Common myeloid progenitor, CD34-positive (primary cell): ENCODE data around the gene TRIM36.

Source experiments
- CTCF ChIA-PET: fragments of 350-600 bp; sonication (Branson Sonifier 250); formaldehyde crosslinking; loops from one replicate; lab custom pipeline; 2021; ENCODE audit warnings: antibody characterized with exemption; lab: Charles Lee
- POLR2A ChIA-PET: fragments of 350-600 bp; sonication (Branson Sonifier 250); formaldehyde crosslinking; loops from one replicate; lab custom pipeline; 2021; ENCODE audit warnings: antibody characterized with exemption; lab: Charles Lee
- DNase-seq, 3 donors: peaks; one replicate each; pipeline versions ENCODE4 v3.0.0 to v3.0.0-alpha.2; 2013
- H3K27ac ChIP-seq, 2 experiments: 1 replicate in 1 of 2; 2 replicates in 1 of 2; pipeline ENCODE4 v1.7.0; 2013; ENCODE audit warnings: inconsistent platforms in 2 of 2, low read length in 2 of 2, mild to moderate bottlenecking in 2 of 2, low read depth in 1 of 2, moderate library complexity in 1 of 2; ENCODE audit not compliant: severe bottlenecking in 2 of 2, insufficient read depth in 1 of 2, poor library complexity in 1 of 2
- H3K27me3 ChIP-seq, 5 experiments: replicated peaks in 2 of 5; 1 replicate in 3 of 5; 2 replicates in 2 of 5; pipeline versions ENCODE4 v1.6.1 to v1.7.0; 2013; ENCODE audit warnings: low read length in 4 of 5, mild to moderate bottlenecking in 2 of 5, moderate library complexity in 2 of 5, inconsistent platforms in 1 of 5; ENCODE audit not compliant: insufficient read depth in 5 of 5, control insufficient read depth in 4 of 5
- H3K36me3 ChIP-seq, 4 experiments: 1 replicate in 2 of 4; 2 replicates in 2 of 4; pipeline versions ENCODE4 v1.6.1 to v1.7.0; 2013; ENCODE audit warnings: low read length in 3 of 4, control low read depth in 1 of 4, mild to moderate bottlenecking in 1 of 4; ENCODE audit not compliant: control insufficient read depth in 4 of 4, insufficient read depth in 4 of 4
- H3K4me1 ChIP-seq, 4 experiments: 1 replicate in 3 of 4; 2 replicates in 1 of 4; pipeline versions ENCODE4 v1.6.1 to v1.7.1; 2013; ENCODE audit warnings: low read length in 3 of 4, mild to moderate bottlenecking in 3 of 4, control low read depth in 1 of 4, inconsistent platforms in 1 of 4, moderate library complexity in 1 of 4; ENCODE audit not compliant: control insufficient read depth in 4 of 4, insufficient read depth in 4 of 4; ENCODE audit errors: control extremely low read depth in 1 of 4
- H3K4me3 ChIP-seq, 7 experiments: 1 replicate in 4 of 7; 2 replicates in 3 of 7; pipeline versions ENCODE4 v1.5.1 to v1.7.0; 2013; ENCODE audit warnings: mild to moderate bottlenecking in 7 of 7, low read length in 6 of 7, moderate library complexity in 6 of 7, inconsistent platforms in 2 of 7, low read depth in 2 of 7, control low read depth in 1 of 7; ENCODE audit not compliant: insufficient read depth in 4 of 7, control insufficient read depth in 1 of 7; ENCODE audit errors: extremely low read depth in 1 of 7
- H3K9me3 ChIP-seq, 5 experiments: 1 replicate in 4 of 5; 2 replicates in 1 of 5; pipeline versions ENCODE4 v1.6.1 to v1.7.1; 2013; ENCODE audit warnings: low read length in 4 of 5, mild to moderate bottlenecking in 2 of 5, inconsistent platforms in 1 of 5, low read depth in 1 of 5, moderate library complexity in 1 of 5; ENCODE audit not compliant: control insufficient read depth in 4 of 5, insufficient read depth in 2 of 5; ENCODE audit errors: control extremely low read depth in 1 of 5
- WGBS: methylation state at CpG from one replicate; pipeline ENCODE4 v1.1.5; 2013; ENCODE audit not compliant: insufficient coverage; 5-methylcytosine and 5-hydroxymethylcytosine counted together

TRIM36 gene

GRCh38 chr5:115181757-115182156 is 12.0 kb upstream of the TRIM36 start:
- peak in 1 of 3 donors; percentile 42 for DNase-seq
- ChIA-PET CTCF (interaction anchor here (1.3 kb wide), 1 partner anchor 12 kb away, joined by 3 read pairs; the partner anchor contains the start of gene TRIM36), POLR2A (no interaction called here)
- Histone ChIP-seq H3K9me3 (peaks cover 0 to 6% (median 1%) of the 10 kb centered on the region in 5 experiments), H3K36me3 (no peaks in the 10 kb centered on the region), H3K4me3 (no peak overlapping the region), H3K27me3 (peaks cover 25 to 82% (median 59%) of the 10 kb centered on the region in 5 experiments), H3K4me1 (peaks cover 0 to 16% (median 14%) of the 10 kb centered on the region in 4 experiments), H3K27ac (no peak overlapping the region)

- Histone ChIP-seq H3K27me3 (peaks cover 27 to 76% (median 59%) of the 10 kb centered on the region in 5 experiments), H3K27ac (no peak overlapping the region), H3K4me1 (peaks cover 0 to 16% (median 14%) of the 10 kb centered on the region in 4 experiments), H3K36me3 (no peaks in the 10 kb centered on the region), H3K9me3 (peaks cover 0 to 6% (median 0%) of the 10 kb centered on the region in 5 experiments), H3K4me3 (peak overlapping the region in 6 of 7 experiments; percentile 46 to 63 (median 60))
- ChIA-PET CTCF (no interaction called here), POLR2A (interaction anchor here (1.0 kb wide), 1 partner anchor 11 kb away, joined by 3 read pairs; the partner anchor contains the start of gene TRIM36)
- 0% methylated on average over 42 of the region's 54 CpGs for WGBS
- peak; percentile 22 to 62 (median 53) for DNase-seq
These were observed 10.5 kb upstream of the TRIM36 start for GRCh38 chr5:115180165-115180709.

- 4% methylated on average over 45 of the region's 56 CpGs for WGBS
- peaks cover 27 to 79% (median 59%) of the 10 kb centered on the region in 5 experiments for H3K27me3 ChIP-seq
- ChIA-PET POLR2A (interaction anchor here (1.0 kb wide), 1 partner anchor 10 kb away, joined by 3 read pairs; the partner anchor contains the start of gene TRIM36), CTCF (interaction anchor here (1.1 kb wide), 1 partner anchor 9 kb away, joined by 3 read pairs; no protein-coding TSS in a partner anchor)
- H3K36me3 ChIP-seq: no peaks in the 10 kb centered on the region
- H3K4me1 ChIP-seq: peaks cover 0 to 16% (median 14%) of the 10 kb centered on the region in 4 experiments
- peaks cover 0 to 6% (median 0%) of the 10 kb centered on the region in 5 experiments for H3K9me3 ChIP-seq
- DNase-seq: peak in 1 of 3 donors; percentile 17
- no peak overlapping the region for H3K27ac ChIP-seq
- H3K4me3 ChIP-seq: peak overlapping the region in 6 of 7 experiments; percentile 46 to 63 (median 60)
These were observed 9.9 kb upstream of the TRIM36 start for GRCh38 chr5:115179394-115180164.

GRCh38 chr5:115179030-115179393 is 9.3 kb upstream of the TRIM36 start:
- H3K36me3 ChIP-seq: no peaks in the 10 kb centered on the region
- WGBS: 30% methylated on average over 14 of the region's 30 CpGs
- ChIA-PET POLR2A (interaction anchor here (1.0 kb wide), 1 partner anchor 10 kb away, joined by 3 read pairs; the partner anchor contains the start of gene TRIM36), CTCF (interaction anchor here (0.5 to 1.1 kb wide), 2 partner anchors 9 to 815 kb away, joined by 3 read pairs; no protein-coding TSS in a partner anchor)
- H3K27me3 ChIP-seq: peaks cover 28 to 79% (median 59%) of the 10 kb centered on the region in 5 experiments
- peak in 1 of 3 donors; percentile 21 for DNase-seq
- no peak overlapping the region for H3K27ac ChIP-seq
- H3K9me3 ChIP-seq: peaks cover 0 to 6% (median 0%) of the 10 kb centered on the region in 5 experiments
- H3K4me1 ChIP-seq: peaks cover 0 to 16% (median 14%) of the 10 kb centered on the region in 4 experiments
- H3K4me3 ChIP-seq: peak overlapping the region in 2 of 7 experiments; percentile 58 to 61

GRCh38 chr5:115170929-115171510 is 1.3 kb upstream of the TRIM36 start:
- POLR2A ChIA-PET: no interaction called here
- CTCF ChIA-PET: interaction anchor here (1.2 to 1.7 kb wide), 3 partner anchors 16 to 74 kb away, joined by 3 to 4 read pairs (median 3); no protein-coding TSS in a partner anchor

GRCh38 chr5:115170134-115170928 is 623 bp upstream of the TRIM36 start:
- POLR2A ChIA-PET: interaction anchor here (1.5 kb wide), 1 partner anchor 9 kb away, joined by 3 read pairs; no protein-coding TSS in a partner anchor
- Histone ChIP-seq H3K4me1 (peaks cover 6 to 25% (median 22%) of the 10 kb centered on the region in 4 experiments), H3K27me3 (peaks cover 17 to 96% (median 35%) of the 10 kb centered on the region in 5 experiments), H3K27ac (no peak overlapping the region), H3K9me3 (peaks cover 0 to 26% (median 19%) of the 10 kb centered on the region in 5 experiments), H3K36me3 (no peaks in the 10 kb centered on the region), H3K4me3 (peak overlapping the region in 6 of 7 experiments; percentile 38 to 78 (median 64))
- DNase-seq: peak in 2 of 3 donors; percentile 38 to 53
- CTCF ChIA-PET: interaction anchor here (1.0 to 1.7 kb wide), 4 partner anchors 12 to 75 kb away, joined by 3 to 4 read pairs (median 3); no protein-coding TSS in a partner anchor
- WGBS: 0% methylated on average over 55 of the region's 69 CpGs

More at GRCh38 chr5:115170929-115171510, 1.3 kb upstream of the TRIM36 start:
- 10% methylated on average over 10 of the region's 16 CpGs for WGBS
- Histone ChIP-seq H3K36me3 (no peaks in the 10 kb centered on the region), H3K9me3 (peaks cover 0 to 19% (median 13%) of the 10 kb centered on the region in 5 experiments), H3K4me3 (peak overlapping the region in 6 of 7 experiments; percentile 38 to 78 (median 64)), H3K4me1 (peaks cover 6 to 25% (median 22%) of the 10 kb centered on the region in 4 experiments), H3K27me3 (peaks cover 18 to 92% (median 35%) of the 10 kb centered on the region in 5 experiments), H3K27ac (no peak overlapping the region)
- DNase-seq: no peak
